Liver (tissue), 9 donors: Measurements from ENCODE around the gene WDHD1. TPM values are rescaled to one million over a fixed set of nuclear protein-coding genes. Genes with fewer than 3 reads are reported as not detected.

Experiments
- DNase-seq: peaks from one replicate; pipeline ENCODE4 v3.0.0-alpha.2; 2017; ENCODE audit warnings: low spot score
- H3K27ac ChIP-seq, 2 donors: one replicate each; pipeline ENCODE4 v1.7.0; 2013; ENCODE audit warnings: inconsistent platforms in 2 of 2, low read length in 2 of 2, control low read depth in 1 of 2, low read depth in 1 of 2, mild to moderate bottlenecking in 1 of 2
- H3K27me3 ChIP-seq, 4 donors: one replicate each; pipeline versions ENCODE4 v1.6.1 to v1.7.0; 2013; ENCODE audit warnings: low read length in 3 of 4, inconsistent platforms in 1 of 4, mild to moderate bottlenecking in 1 of 4, moderate library complexity in 1 of 4; ENCODE audit not compliant: control insufficient read depth in 4 of 4, insufficient read depth in 4 of 4
- H3K36me3 ChIP-seq, 4 donors: one replicate each; pipeline versions ENCODE4 v1.6.1 to v1.7.0; 2013; ENCODE audit warnings: low read length in 3 of 4, mild to moderate bottlenecking in 3 of 4, low read depth in 1 of 4, moderate library complexity in 1 of 4; ENCODE audit not compliant: control insufficient read depth in 4 of 4, insufficient read depth in 3 of 4
- H3K4me1 ChIP-seq, 4 donors: one replicate each; pipeline versions ENCODE4 v1.6.1 to v1.7.0; 2013; ENCODE audit warnings: low read length in 3 of 4, mild to moderate bottlenecking in 3 of 4, moderate library complexity in 1 of 4; ENCODE audit not compliant: control insufficient read depth in 4 of 4, insufficient read depth in 4 of 4
- H3K4me3 ChIP-seq, 3 donors: one replicate each; pipeline versions ENCODE4 v1.6.1 to v1.7.0; 2013; ENCODE audit warnings: low read length in 3 of 3, control low read depth in 1 of 3, low read depth in 1 of 3, mild to moderate bottlenecking in 1 of 3
- H3K9ac ChIP-seq, 2 donors: one replicate each; pipeline ENCODE4 v1.7.0; 2013; ENCODE audit warnings: low read length in 2 of 2, mild to moderate bottlenecking in 2 of 2, moderate library complexity in 2 of 2, control low read depth in 1 of 2, low read depth in 1 of 2
- H3K9me3 ChIP-seq, 4 donors: one replicate each; pipeline versions ENCODE4 v1.6.1 to v1.7.0; 2013; ENCODE audit warnings: low read length in 3 of 4; ENCODE audit not compliant: control insufficient read depth in 4 of 4
- CTCF ChIP-seq: fragments of 150-350 bp; IDR thresholded peaks from 2 replicates; pipeline ENCODE4 v1.5.1; 2017; ENCODE audit warnings: improper control_type of control experiment, low read depth, low read length; ENCODE audit not compliant: missing input control
- EGR1 ChIP-seq, 2 donors: IDR thresholded peaks; 2 replicates each; pipeline ENCODE4 v1.6.1; 2016 to 2018; ENCODE audit warnings: antibody characterized with exemption in 2 of 2, low read depth in 2 of 2
- FOXA1 ChIP-seq: IDR thresholded peaks from 2 replicates; pipeline ENCODE4 v1.6.1; 2016; ENCODE audit warnings: antibody characterized with exemption
- GABPA ChIP-seq, 2 donors: IDR thresholded peaks in 1 of 2; conservative IDR thresholded peaks in 1 of 2; 2 replicates each; pipeline ENCODE4 v1.6.1; 2016; ENCODE audit warnings: antibody characterized with exemption in 2 of 2, mild to moderate bottlenecking in 1 of 2, moderate library complexity in 1 of 2
- HNF4A ChIP-seq, 2 donors: conservative IDR thresholded peaks; 2 replicates each; pipeline ENCODE4 v1.6.1; 2016; ENCODE audit warnings: antibody characterized with exemption in 2 of 2, mild to moderate bottlenecking in 2 of 2
- MAX ChIP-seq: IDR thresholded peaks from 2 replicates; pipeline ENCODE4 v1.6.1; 2016; ENCODE audit warnings: antibody characterized with exemption
- RAD21 ChIP-seq, 2 donors: IDR thresholded peaks; 2 replicates each; pipeline ENCODE4 v1.6.1; 2016; ENCODE audit warnings: antibody characterized with exemption in 2 of 2, mild to moderate bottlenecking in 2 of 2
- REST ChIP-seq: IDR thresholded peaks from 2 replicates; pipeline ENCODE4 v1.6.1; 2016; ENCODE audit warnings: antibody characterized with exemption, mild to moderate bottlenecking
- RXRA ChIP-seq, 2 donors: IDR thresholded peaks; 2 replicates each; pipeline ENCODE4 v1.6.1; 2017 to 2018; ENCODE audit warnings: antibody characterized with exemption in 2 of 2, mild to moderate bottlenecking in 1 of 2
- SP1 ChIP-seq: IDR thresholded peaks from 2 replicates; pipeline ENCODE4 v1.6.1; 2018; ENCODE audit warnings: antibody characterized with exemption, mild to moderate bottlenecking
- TAF1 ChIP-seq: conservative IDR thresholded peaks from 2 replicates; pipeline ENCODE4 v1.6.1; 2016; ENCODE audit warnings: antibody characterized with exemption, mild to moderate bottlenecking
- YY1 ChIP-seq: IDR thresholded peaks from 2 replicates; pipeline ENCODE4 v1.6.1; 2016; ENCODE audit warnings: antibody characterized with exemption, mild to moderate bottlenecking
- WGBS: extraction: QIAGEN DNeasy Blood & Tissue Kit; methylation state at CpG from one replicate; pipeline ENCODE4 v1.1.7; 2013; 5-methylcytosine and 5-hydroxymethylcytosine counted together
- polyA plus RNA-seq, 2 donors: library from polyadenylated mRNA; stranded (reverse) in 1 of 2; unstranded in 1 of 2; fragments of 200-250 nt in 1 of 2; fragments of >200 nt in 1 of 2; fragmentation: Nextera tagmentation in 1 of 2; extraction: Ambion mirVana in 1 of 2; gene quantifications; one replicate each; pipeline versions ENCODE4 v1.2.1 to v1.2.3, GENCODE V29; 2013 to 2015
- total RNA-seq, 2 donors: library from RNA; depleted of rRNA; stranded (reverse); fragments of >200 nt; gene quantifications; one replicate each; pipeline ENCODE4 v1.2.3, GENCODE V29; 2014
- donor health status: healthy.
- donor health status: healthy.
- donor health status: healthy.
- donor health status: healthy.
- donor health status: healthy.

WDHD1 gene
- total and polyA plus RNA-seq, 4 donors = 0.18 to 14.1 (median 0.42) TPM

GRCh38 chr14:54893151-54893760 is 133.6 kb downstream of the WDHD1 start:
- 79% methylated on average over 3 of the region's 3 CpGs for WGBS
- no peak for DNase-seq

GRCh38 chr14:54891471-54892245 is 135.2 kb downstream of the WDHD1 start:
- H3K4me3 ChIP-seq = no peak overlapping the region
- peaks cover 0 to 4% (median 0%) of the 10 kb centered on the region in 4 donors for H3K36me3 ChIP-seq
- no peak for DNase-seq
- TF ChIP-seq REST (no peak), FOXA1 (no peak), SP1 (no peak), RXRA (IDR thresholded peaks at IDR 0.05) (no peak), EGR1 (IDR thresholded peaks at IDR 0.05; ENCODE audit: low read depth in 2 of 2) (no peak), HNF4A (conservative IDR thresholded peaks at IDR 0.05) (no peak), GABPA (IDR thresholded peaks at IDR 0.05 in 1 of 2, conservative IDR thresholded peaks at IDR 0.05 in 1 of 2) (no peak), TAF1 (no peak), MAX (no peak)
- whole genome bisulfite sequencing = 91% methylated on average over 10 of the region's 10 CpGs
- H3K27me3 ChIP-seq = no peaks in the 10 kb centered on the region
- H3K4me1 ChIP-seq = peaks cover 0 to 34% (median 9%) of the 10 kb centered on the region in 4 donors
- H3K9me3 ChIP-seq = no peaks in the 10 kb centered on the region
- no peak overlapping the region for H3K9ac ChIP-seq
- no peak overlapping the region for H3K27ac ChIP-seq

More at GRCh38 chr14:54893151-54893760, 133.6 kb downstream of the WDHD1 start:
- TF ChIP-seq RAD21 (IDR thresholded peaks at IDR 0.05) (peak; percentile 69 to 85), YY1 (no peak), CTCF (peak; percentile 74), HNF4A (conservative IDR thresholded peaks at IDR 0.05) (no peak)
- Histone ChIP-seq H3K4me1 (peaks cover 0 to 34% (median 9%) of the 10 kb centered on the region in 4 donors), H3K27me3 (no peaks in the 10 kb centered on the region), H3K27ac (peak overlapping the region in 1 of 2 donors; percentile 16), H3K9me3 (no peaks in the 10 kb centered on the region), H3K4me3 (no peak overlapping the region), H3K36me3 (peaks cover 0 to 4% (median 0%) of the 10 kb centered on the region in 4 donors), H3K9ac (no peak overlapping the region)
